ENCODE measurements around the gene SGIP1. TPM values are rescaled to one million over a fixed set of nuclear protein-coding genes. Genes with fewer than 3 reads are reported as not detected.

SGIP1 gene
- polyA plus RNA-seq, 1 of the 3 experiments (the other 2 are of a cell fraction), result 15.5 TPM

GRCh38 chr1:66617362-66618184 lies 83.6 kb downstream of the SGIP1 start:
- Histone ChIP-seq H3K9me2 (no peaks in the 10 kb centered on the region), H3K9me3 (no peaks in the 10 kb centered on the region), H3F3A (replicated peaks; ENCODE audit: insufficient read depth) (peaks cover 6% of the 10 kb centered on the region), H3K27ac (ENCODE audit: low read depth in 2 of 2, low read length in 1 of 2) (peak overlapping the region; percentile 65 to 95), H3K4me1 (ENCODE audit: control insufficient read depth in 1 of 2, insufficient read depth in 2 of 2, low read depth in 1 of 2, low read length in 1 of 2) (peaks cover 5 to 26% of the 10 kb centered on the region in 2 experiments; a peak in 2 of 4 replicates), H3K79me2 (ENCODE audit: insufficient read depth) (peaks cover 5% of the 10 kb centered on the region; the same call in 1 of the 2 replicates), H3K9ac (no peak overlapping the region), H4K20me1 (ENCODE audit: insufficient read depth) (no peaks in the 10 kb centered on the region), H3K36me3 (replicated peaks in 1 of 2; ENCODE audit: control insufficient read depth in 1 of 2, insufficient read depth in 2 of 2, low read length in 1 of 2) (peaks cover 0 to 10% of the 10 kb centered on the region in 2 experiments), H2AFZ (ENCODE audit: low read depth) (no peak overlapping the region), H3K27me3 (ENCODE audit: insufficient read depth) (no peaks in the 10 kb centered on the region), H3K4me2 (no peak overlapping the region), H3K4me3 (ENCODE audit: low read depth in 2 of 2, low read length in 1 of 2) (no peak overlapping the region)
- CTCF ChIA-PET, result interaction anchor here (0.6 to 1.3 kb wide), 6 partner anchors 16 to 171 kb away, joined by 3 to 4 read pairs (median 3); no protein-coding TSS in a partner anchor
- DNase-seq, result peak; percentile 22
- POLR2A ChIA-PET, result no interaction called here
- WGBS (ENCODE audit: low lambda C conversion rate), result 31% methylated on average over 4 of the region's 4 CpGs
- peak; percentile 66; the same call in 1 of the 2 replicates for TF ChIP-seq FOSL2 (IDR thresholded peaks at IDR 0.05; ENCODE audit: borderline replicate concordance, low read depth)
- TF ChIP-seq GABPA (IDR thresholded peaks at IDR 0.05; ENCODE audit: low read depth), result no peak
- TF ChIP-seq PBX3 (IDR thresholded peaks at IDR 0.05), result peak; percentile 93
- no peak for TF ChIP-seq EZH2phosphoT487 (IDR thresholded peaks at IDR 0.05; ENCODE audit: borderline replicate concordance, low read depth)
- TF ChIP-seq FOXM1 (IDR thresholded peaks at IDR 0.05; ENCODE audit: low read depth), result peak; percentile 61; the same call in 1 of the 2 replicates
- TF ChIP-seq EP300 (IDR thresholded peaks at IDR 0.05; ENCODE audit: borderline replicate concordance in 1 of 2, low read depth in 1 of 2, low read length in 1 of 2), result peak; percentile 75 to 95
- peak; percentile 89 for TF ChIP-seq NFIC (IDR thresholded peaks at IDR 0.05; ENCODE audit: borderline replicate concordance)
- no peak for TF ChIP-seq NRF1 (IDR thresholded peaks at IDR 0.05; ENCODE audit: low read depth, low read length)
- no peak for TF ChIP-seq USF1 (IDR thresholded peaks at IDR 0.05; ENCODE audit: borderline replicate concordance, low read depth)
- no peak for TF ChIP-seq ELF1 (IDR thresholded peaks at IDR 0.05)
- peak; percentile 82 for TF ChIP-seq RXRA (IDR thresholded peaks at IDR 0.05; ENCODE audit: borderline replicate concordance, low read depth)
- TF ChIP-seq SMC3 (IDR thresholded peaks at IDR 0.05; ENCODE audit: low read depth, low read length), result no peak
- no peak for TF ChIP-seq RFX5 (IDR thresholded peaks at IDR 0.05; ENCODE audit: low read length)
- TF ChIP-seq FOXJ3 (CRISPR knock-in tag; IDR thresholded peaks at IDR 0.05), result no peak
- TF ChIP-seq CTCF (IDR thresholded peaks at IDR 0.05), result no peak
- peak; percentile 60; the same call in 1 of the 2 replicates for TF ChIP-seq ZBTB33 (IDR thresholded peaks at IDR 0.05; ENCODE audit: borderline replicate concordance, low read depth)
- peak; percentile 94 for TF ChIP-seq TCF12 (IDR thresholded peaks at IDR 0.05)
- TF ChIP-seq REST (IDR thresholded peaks at IDR 0.05; ENCODE audit: low read depth, low read length), result no peak
- no peak for TF ChIP-seq RAD21 (IDR thresholded peaks at IDR 0.05; ENCODE audit: low read length)
- no peak for TF ChIP-seq SIN3A (IDR thresholded peaks at IDR 0.05; ENCODE audit: borderline replicate concordance, low read depth, low read length)
- TF ChIP-seq MXI1 (IDR thresholded peaks at IDR 0.05; ENCODE audit: low read depth, low read length), result peak; percentile 21; the same call in 1 of the 2 replicates
- TF ChIP-seq TEAD4 (IDR thresholded peaks at IDR 0.05; ENCODE audit: borderline replicate concordance, insufficient read depth), result peak; percentile 85
- TF ChIP-seq JUND (IDR thresholded peaks at IDR 0.05), result peak; percentile 76
- peak; percentile 65; the same call in 1 of the 2 replicates for TF ChIP-seq MEF2A (IDR thresholded peaks at IDR 0.05; ENCODE audit: borderline replicate concordance, low read depth)

All from SK-N-SH (cell line).